Measurements from ENCODE around the gene AMHR2. TPM values are rescaled to one million over a fixed set of nuclear protein-coding genes. Genes with fewer than 3 reads are reported as not detected.

Gene AMHR2
- total and polyA plus RNA-seq, 2 of the 4 experiments (the other 2 are of a cell fraction) = not detected

- whole genome bisulfite sequencing, 2 experiments (ENCODE audit: extremely low coverage in 2 of 2, insufficient read length in 1 of 2) = 100% methylated on average over 1 of the region's 1 CpG; no CpG with 5 or more reads in 1 of the 2 experiments
- H3K14ac ChIP-seq (replicated peaks; ENCODE audit: low read depth, low read length) = peak overlapping the region; percentile 34; the same call in 1 of the 2 replicates
- ATAC-seq (ENCODE audit: low read depth) = no peak
- ChIA-PET POLR2A (ENCODE audit: unreplicated experiment) (interaction anchor here (0.5 to 0.6 kb wide), 2 partner anchors 14 to 28 kb away, joined by 3 to 13 read pairs; no protein-coding TSS in a partner anchor), CTCF (no interaction called here)
- intact Hi-C loops (cut with micrococcal nuclease) = no loop called here
- no peak overlapping the region for H3K4me2 ChIP-seq (ENCODE audit: low read depth, low read length)
- peaks cover 94% of the 10 kb centered on the region for H4K20me1 ChIP-seq (ENCODE audit: insufficient read depth, low read length)
- H2BK15ac ChIP-seq (ENCODE audit: low read depth, low read length) = no peak overlapping the region
- H3K4me1 ChIP-seq (ENCODE audit: control insufficient read depth, insufficient read depth, low read length) = peaks cover 19% of the 10 kb centered on the region
- H2AFZ ChIP-seq (replicated peaks; ENCODE audit: low read length, poor library complexity) = no peak overlapping the region
- H3K9ac ChIP-seq (ENCODE audit: low read depth, low read length) = no peak overlapping the region
- no peak overlapping the region for H2BK5ac ChIP-seq (ENCODE audit: low read depth, low read length, poor library complexity, severe bottlenecking)
- H3K27ac ChIP-seq (ENCODE audit: insufficient read depth, low read length) = no peak overlapping the region
- H3K4me3 ChIP-seq (ENCODE audit: insufficient read depth, low read depth, low read length) = no peak overlapping the region
- H3K79me1 ChIP-seq (ENCODE audit: low read depth in 1 of 2, low read length in 2 of 2) = peaks cover 32 to 86% of the 10 kb centered on the region in 2 experiments
- no peaks in the 10 kb centered on the region for H3K9me3 ChIP-seq (ENCODE audit: control insufficient read depth, insufficient read depth, low read length)
- H4K5ac ChIP-seq (ENCODE audit: low read depth, low read length) = no peak overlapping the region
- no peak overlapping the region for H4K91ac ChIP-seq (ENCODE audit: insufficient read depth, low read depth, low read length)
- in situ Hi-C loops (cut with MboI; ENCODE audit: low sequenced_read_pairs) = no loop called here
- TF ChIP-seq CEBPB (IDR thresholded peaks at IDR 0.05; ENCODE audit: low read depth, low read length) = no peak
- TF ChIP-seq FOS (IDR thresholded peaks at IDR 0.05; ENCODE audit: low read depth, low read length) = no peak
- no peak for TF ChIP-seq RCOR1 (IDR thresholded peaks at IDR 0.05; ENCODE audit: insufficient replicate concordance, low read length)
- no peak for TF ChIP-seq MXI1 (IDR thresholded peaks at IDR 0.05; ENCODE audit: borderline replicate concordance, low read depth, low read length)
- no peak for TF ChIP-seq USF2 (IDR thresholded peaks at IDR 0.05; ENCODE audit: low read depth, low read length)
- no peak for TF ChIP-seq SMC3 (IDR thresholded peaks at IDR 0.05; ENCODE audit: low read depth, low read length)
- TF ChIP-seq NFE2L2 (IDR thresholded peaks at IDR 0.05; ENCODE audit: low read depth, low read length) = no peak
- TF ChIP-seq RAD21 (IDR thresholded peaks at IDR 0.05; ENCODE audit: low read length) = no peak
- no peak for TF ChIP-seq MAZ (IDR thresholded peaks at IDR 0.05; ENCODE audit: borderline replicate concordance, low read depth, low read length)
- no peak for TF ChIP-seq CHD1 (IDR thresholded peaks at IDR 0.05; ENCODE audit: low read depth, low read length)
- TF ChIP-seq ELK1 (IDR thresholded peaks at IDR 0.05; ENCODE audit: borderline replicate concordance, low read depth, low read length) = no peak
- no peak for TF ChIP-seq CTCF (conservative IDR thresholded peaks at IDR 0.05; ENCODE audit: low read depth, low read length)
- no peak for TF ChIP-seq BHLHE40 (IDR thresholded peaks at IDR 0.05; ENCODE audit: low read depth, low read length)
- no peak for TF ChIP-seq RFX5 (IDR thresholded peaks at IDR 0.05; ENCODE audit: low read depth, low read length)
- no peak for TF ChIP-seq POLR2A (IDR thresholded peaks at IDR 0.05; ENCODE audit: low read depth, low read length)
- TF ChIP-seq MAFK (IDR thresholded peaks at IDR 0.05; ENCODE audit: low read depth, low read length) = no peak
- peaks cover 4% of the 10 kb centered on the region; the same call in 1 of the 2 replicates for H3K9me1 ChIP-seq (ENCODE audit: insufficient read depth, low read length)
- no peak overlapping the region for H2AK9ac ChIP-seq (replicated peaks; ENCODE audit: low read depth, low read length, poor library complexity)
- H3K56ac ChIP-seq (ENCODE audit: extremely low read depth, insufficient read depth, low read length) = no peak overlapping the region
- H3K18ac ChIP-seq (ENCODE audit: low read depth, low read length) = no peak overlapping the region
- peaks cover 79% of the 10 kb centered on the region for H3K36me3 ChIP-seq (ENCODE audit: control insufficient read depth, insufficient read depth, low read length)
- no peaks in the 10 kb centered on the region for H3K27me3 ChIP-seq (ENCODE audit: control insufficient read depth, insufficient read depth, low read length)
- no TSS peak for BruUV-seq (replicated peaks)
- no peak for DNase-seq
- no peak overlapping the region for H2AK5ac ChIP-seq (ENCODE audit: low read depth, low read length)
- no peak overlapping the region for H3K4ac ChIP-seq (ENCODE audit: low read depth, low read length)
- H3K23ac ChIP-seq (ENCODE audit: low read depth, low read length) = peak overlapping the region; percentile 45; the same call in 1 of the 2 replicates
- H2BK120ac ChIP-seq (ENCODE audit: low read depth, low read length) = no peak overlapping the region
- dilution Hi-C loops (cut with HindIII; ENCODE audit: low sequenced_read_pairs, unreplicated experiment) = no loop called here
- no peak overlapping the region for H2BK20ac ChIP-seq (ENCODE audit: low read depth, low read length)
- no peak overlapping the region for H4K8ac ChIP-seq (ENCODE audit: low read depth in 2 of 2, low read length in 2 of 2)
These were observed 55.2 kb downstream of the AMHR2 start for GRCh38 chr12:53478865-53479264.

Measured in IMR-90 (cell line).